Stimulated activated CD4-positive, alpha-beta T cell treated with anti-CD3 and anti-CD28 coated beads, TNF-alpha, amount 100 ng/mL, for 48 hours (primary cell): Measurements from ENCODE around the gene DPH7.
"Not testable (repeated sequence)": the region's sequence is repeated elsewhere in the genome, so short reads cannot be mapped to it uniquely, and the experiment has no call there.

Experiments
- DNase-seq, 3 donors: peaks; one replicate each; pipeline ENCODE4 v3.0.0-alpha.2; 2020; ENCODE audit warnings: low read depth in 3 of 3

Gene DPH7

GRCh38 chr9:137580954-137581322 lies 2.2 kb upstream of the DPH7 start:
- DNase-seq, result no peak

- no peak for DNase-seq
Measured at GRCh38 chr9:137580209-137580953, 1.7 kb upstream of the DPH7 start.

DNA sequence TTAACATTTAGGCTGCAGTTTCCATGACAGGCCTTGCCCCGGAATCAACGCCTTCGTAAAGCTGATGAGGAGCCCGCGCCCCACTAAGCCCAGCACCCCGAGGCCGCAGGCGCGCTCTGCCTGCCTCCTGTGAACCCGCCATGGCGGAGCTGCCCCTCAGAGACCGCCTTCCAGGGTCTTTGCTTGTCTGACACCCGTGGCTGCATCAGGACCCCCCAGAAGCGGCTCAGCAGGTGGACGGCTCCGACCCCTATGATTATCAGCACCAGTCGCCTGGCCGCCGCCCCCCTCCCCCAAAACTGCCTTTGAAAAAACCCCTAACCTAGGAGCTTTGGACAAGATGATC lies 507 bp upstream of the DPH7 start:
- no peak for DNase-seq

GRCh38 chr9:137575716-137576411 lies 2.9 kb downstream of the DPH7 start:
- DNase-seq, result no peak

- DNase-seq, result no peak
Measured at GRCh38 chr9:137575364-137575715, 3.4 kb downstream of the DPH7 start.

DNA sequence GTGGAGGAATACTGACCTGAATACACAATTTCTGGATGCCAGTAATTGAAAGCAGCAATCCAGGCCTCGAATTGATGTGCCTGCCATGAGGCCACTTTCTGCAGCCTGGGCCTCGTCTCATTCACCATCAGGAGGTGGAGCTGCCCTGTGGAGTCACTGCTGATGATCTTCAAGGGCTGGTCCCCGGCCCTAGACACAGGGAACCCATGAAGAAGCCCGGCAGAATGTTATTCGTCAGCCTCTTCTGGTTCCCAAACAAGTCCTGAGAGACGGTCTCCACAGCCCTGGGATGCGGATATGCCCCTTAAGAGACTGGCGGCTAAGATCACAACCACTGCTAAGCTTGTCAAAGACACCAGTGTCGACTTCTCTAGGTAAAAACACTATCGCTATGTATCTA lies 4.5 kb downstream of the DPH7 start:
- no peak for DNase-seq

DNA sequence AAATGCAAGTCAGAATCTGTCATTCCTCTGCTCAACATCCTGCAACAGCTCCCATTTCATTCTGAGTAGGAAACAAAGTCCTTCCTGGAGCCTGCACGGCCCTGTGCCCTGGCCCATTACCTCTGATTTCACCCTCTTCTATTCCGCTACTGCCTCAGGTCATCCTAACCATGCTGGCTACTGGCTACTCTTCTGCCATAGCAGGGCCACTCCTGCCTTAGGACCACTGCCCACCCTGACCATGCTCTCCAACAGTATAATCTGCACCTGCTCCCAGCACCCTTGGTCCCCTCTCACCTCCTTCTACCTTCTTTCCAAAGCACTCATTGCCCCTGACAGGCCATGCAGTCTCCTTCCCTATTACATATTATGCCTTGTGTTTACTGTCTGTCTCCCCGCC lies 8.2 kb downstream of the DPH7 start:
- no peak for DNase-seq

DNA sequence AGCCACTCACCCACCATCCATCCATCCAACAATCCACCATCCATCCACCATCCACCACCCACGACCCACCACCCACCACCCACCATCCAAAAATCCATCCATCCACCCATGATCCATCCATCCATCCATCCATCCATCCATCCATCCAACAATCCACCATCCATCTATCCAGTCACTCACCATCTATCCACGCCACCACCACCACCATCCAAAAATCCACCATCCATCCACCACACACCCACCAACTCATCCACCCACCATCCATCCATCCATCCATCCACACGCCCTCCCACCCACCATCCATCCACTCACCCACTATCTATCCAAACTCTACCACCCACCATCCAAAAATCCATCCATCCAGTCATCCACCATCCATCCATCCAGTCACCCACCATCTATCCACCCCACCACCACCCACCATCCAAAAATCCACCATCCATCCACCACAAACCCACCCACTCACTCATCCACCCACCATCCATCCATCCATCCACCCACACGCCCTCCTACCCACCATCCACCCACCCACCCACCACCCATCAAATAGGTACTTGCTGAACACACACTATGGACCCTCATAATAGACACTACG lies 9.0 kb downstream of the DPH7 start:
- DNase-seq, result no peak

DNA sequence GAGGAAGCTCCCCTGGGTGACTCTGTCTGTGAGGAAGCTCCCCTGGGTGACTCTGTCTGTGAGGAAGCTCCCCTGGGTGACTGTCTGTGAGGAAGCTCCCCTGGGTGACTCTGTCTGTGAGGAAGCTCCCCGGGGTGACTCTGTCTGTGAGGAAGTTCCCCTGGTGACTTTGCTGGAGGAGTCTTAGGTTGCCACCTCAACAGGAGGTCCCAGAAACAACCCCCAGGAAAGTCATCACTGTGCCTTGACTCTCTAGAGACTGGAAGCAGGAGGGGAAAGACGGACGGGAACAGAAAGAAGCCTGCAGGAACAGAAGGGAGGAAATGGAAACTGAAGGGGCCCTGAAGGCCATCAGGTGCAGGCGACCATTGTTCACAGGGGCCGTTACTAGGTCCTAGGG lies 10.3 kb downstream of the DPH7 start:
- DNase-seq, result not testable (repeated sequence)

- DNase-seq, result no peak
Measured at GRCh38 chr9:137564817-137565411, 13.8 kb downstream of the DPH7 start.

DNA sequence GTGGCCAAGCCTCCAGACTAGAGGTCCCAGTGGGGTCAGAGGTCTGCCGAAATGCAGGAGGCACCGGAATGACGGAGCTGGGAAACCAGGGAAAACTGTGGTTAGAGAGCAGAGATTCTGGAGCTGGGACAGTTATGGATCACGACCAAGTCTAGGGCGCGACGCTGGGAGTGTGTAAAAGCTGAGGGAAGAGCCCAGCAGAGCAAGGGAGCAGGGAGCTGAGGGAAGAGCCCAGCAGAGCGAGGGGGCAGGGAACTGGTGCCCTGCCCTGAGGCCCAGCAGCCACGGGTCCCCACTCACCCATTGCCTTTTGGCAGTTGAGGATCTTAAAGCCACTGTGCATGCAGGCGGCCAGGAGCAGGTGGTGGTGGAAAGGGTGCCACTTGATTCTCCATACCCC lies 14.6 kb downstream of the DPH7 start:
- no peak for DNase-seq

DNA sequence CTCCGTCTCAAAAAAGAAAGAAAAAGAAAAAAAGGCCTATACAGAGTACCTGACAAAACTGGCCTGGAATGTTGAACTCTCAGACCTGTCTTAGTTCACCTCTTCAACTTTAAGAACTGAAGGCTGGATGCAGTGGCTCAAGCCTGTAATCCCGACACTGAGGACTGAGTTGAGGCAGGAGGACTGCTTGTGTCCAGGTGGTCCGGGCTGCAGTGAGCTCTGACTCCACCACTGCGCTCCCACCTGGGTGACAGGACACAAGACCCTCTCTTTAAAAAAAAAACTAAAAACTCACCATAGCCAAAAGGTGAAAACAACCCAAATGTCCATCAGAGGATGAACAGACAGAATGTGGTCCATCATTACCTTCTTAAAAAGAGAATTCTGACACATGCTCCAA lies 20.6 kb downstream of the DPH7 start:
- DNase-seq, result no peak

GRCh38 chr9:137556069-137556838 lies 22.5 kb downstream of the DPH7 start:
- DNase-seq, result no peak

- no peak for DNase-seq
Measured at GRCh38 chr9:137555179-137555578, 23.5 kb downstream of the DPH7 start.

DNA sequence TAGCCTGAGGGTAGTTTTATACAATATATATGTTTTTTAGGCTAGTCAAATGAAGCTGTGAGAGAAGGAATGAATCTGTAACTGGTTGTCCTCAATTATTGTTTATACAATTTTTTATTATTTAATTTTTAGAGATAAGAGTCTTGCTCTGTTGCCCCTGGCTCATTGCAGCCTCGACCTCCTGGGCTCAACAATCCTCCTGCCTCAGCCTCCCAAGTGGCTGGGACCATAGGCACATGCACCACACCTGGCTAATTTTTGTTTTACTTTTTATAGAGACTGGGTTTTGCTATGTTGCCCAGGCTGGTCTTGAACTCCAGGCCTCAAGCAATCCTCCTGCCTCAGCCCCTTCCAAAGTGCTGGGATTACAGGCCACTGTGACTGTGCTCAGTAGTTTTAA lies 24.4 kb downstream of the DPH7 start:
- DNase-seq, result no peak

- not testable (repeated sequence) for DNase-seq
Measured at GRCh38 chr9:137553654-137554053, 25.1 kb downstream of the DPH7 start.

DNA sequence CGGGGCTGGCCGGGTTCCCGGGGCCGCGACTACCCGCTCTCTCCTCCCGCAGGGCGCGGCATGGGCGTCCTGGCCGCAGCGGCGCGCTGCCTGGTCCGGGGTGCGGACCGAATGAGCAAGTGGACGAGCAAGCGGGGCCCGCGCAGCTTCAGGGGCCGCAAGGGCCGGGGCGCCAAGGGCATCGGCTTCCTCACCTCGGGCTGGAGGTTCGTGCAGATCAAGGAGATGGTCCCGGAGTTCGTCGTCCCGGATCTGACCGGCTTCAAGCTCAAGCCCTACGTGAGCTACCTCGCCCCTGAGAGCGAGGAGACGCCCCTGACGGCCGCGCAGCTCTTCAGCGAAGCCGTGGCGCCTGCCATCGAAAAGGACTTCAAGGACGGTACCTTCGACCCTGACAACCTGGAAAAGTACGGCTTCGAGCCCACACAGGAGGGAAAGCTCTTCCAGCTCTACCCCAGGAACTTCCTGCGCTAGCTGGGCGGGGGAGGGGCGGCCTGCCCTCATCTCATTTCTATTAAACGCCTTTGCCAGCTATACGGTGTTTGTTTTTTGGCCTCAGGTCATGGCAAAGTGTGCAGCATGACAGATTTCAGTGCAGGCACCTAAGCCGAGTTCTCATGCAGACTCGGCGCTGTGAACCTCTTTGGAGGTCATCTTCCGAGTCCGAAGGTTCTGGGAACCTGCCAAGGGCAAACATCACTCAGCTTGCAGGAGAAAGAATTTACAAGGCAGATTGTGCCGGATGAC lies 26.5 kb downstream of the DPH7 start:
- DNase-seq, result no peak

- DNase-seq, result peak; percentile 78 to 80 (median 80)
Measured at GRCh38 chr9:137551264-137552021, 27.3 kb downstream of the DPH7 start, which contains the start of gene MRPL41. TSS of gene MRPL41 (plus strand) at chr9:137551879. CDS start at chr9:137552082, 203 bp downstream.

- not testable (repeated sequence) for DNase-seq
Measured at GRCh38 chr9:137550958-137551263, 27.8 kb downstream of the DPH7 start.

DNA sequence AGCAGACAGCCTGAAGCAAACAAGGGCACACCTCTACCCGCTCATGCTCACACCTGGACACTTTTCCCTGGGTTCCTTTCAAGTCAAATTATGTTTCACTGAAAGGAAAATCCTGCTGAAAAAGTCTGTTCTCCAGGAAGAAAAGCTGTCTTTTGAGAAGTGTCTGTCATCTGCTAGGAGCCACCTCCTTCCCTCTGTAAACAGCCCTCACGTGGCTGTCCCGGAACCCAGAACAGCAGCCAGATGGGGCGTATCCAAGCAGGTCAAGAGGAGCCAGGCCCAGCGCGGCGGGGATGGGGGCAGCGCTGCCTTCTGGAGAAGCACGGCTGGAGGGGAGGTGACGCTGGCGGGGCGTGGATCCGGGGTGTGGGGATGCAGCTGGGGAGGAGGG lies 28.5 kb downstream of the DPH7 start, which contains the start of gene PNPLA7:
Gene PNPLA7, minus strand, starts transcription at position 172 of the 391 bp plus-strand sequence. CDS start 205 bp downstream, outside the sequence.
- DNase-seq, result no peak
